Pons (tissue), 1 donor: Measurements from ENCODE around the gene AGTRAP.

Experiments used
- DNase-seq: peaks from one replicate; pipeline ENCODE4 v3.0.0-alpha.2; 2016; ENCODE audit warnings: low spot score

AGTRAP gene

DNA sequence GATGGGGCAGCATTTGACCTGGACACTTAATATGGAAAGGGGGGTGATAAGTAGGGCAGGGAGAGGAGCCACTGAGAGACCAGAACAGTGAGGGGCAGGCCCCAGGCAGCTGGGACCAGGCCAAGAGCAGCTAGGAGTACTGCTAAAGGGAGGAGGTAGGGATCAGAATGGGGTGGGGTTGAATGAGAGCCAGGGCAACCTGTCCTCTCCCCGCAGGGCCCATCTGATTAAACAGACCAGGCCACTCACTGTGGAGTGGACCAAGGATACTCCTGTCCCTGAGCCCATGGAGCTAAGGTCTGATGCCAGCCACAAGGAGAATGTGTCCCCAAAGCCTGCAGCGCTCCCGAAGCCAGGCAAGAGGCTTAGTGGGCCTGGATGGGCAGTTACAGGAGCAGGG, 28.2 kb downstream of the AGTRAP start:
- DNase-seq: no peak

GRCh38 chr1:11764519-11764918, 28.6 kb downstream of the AGTRAP start:
- DNase-seq: no peak

DNA sequence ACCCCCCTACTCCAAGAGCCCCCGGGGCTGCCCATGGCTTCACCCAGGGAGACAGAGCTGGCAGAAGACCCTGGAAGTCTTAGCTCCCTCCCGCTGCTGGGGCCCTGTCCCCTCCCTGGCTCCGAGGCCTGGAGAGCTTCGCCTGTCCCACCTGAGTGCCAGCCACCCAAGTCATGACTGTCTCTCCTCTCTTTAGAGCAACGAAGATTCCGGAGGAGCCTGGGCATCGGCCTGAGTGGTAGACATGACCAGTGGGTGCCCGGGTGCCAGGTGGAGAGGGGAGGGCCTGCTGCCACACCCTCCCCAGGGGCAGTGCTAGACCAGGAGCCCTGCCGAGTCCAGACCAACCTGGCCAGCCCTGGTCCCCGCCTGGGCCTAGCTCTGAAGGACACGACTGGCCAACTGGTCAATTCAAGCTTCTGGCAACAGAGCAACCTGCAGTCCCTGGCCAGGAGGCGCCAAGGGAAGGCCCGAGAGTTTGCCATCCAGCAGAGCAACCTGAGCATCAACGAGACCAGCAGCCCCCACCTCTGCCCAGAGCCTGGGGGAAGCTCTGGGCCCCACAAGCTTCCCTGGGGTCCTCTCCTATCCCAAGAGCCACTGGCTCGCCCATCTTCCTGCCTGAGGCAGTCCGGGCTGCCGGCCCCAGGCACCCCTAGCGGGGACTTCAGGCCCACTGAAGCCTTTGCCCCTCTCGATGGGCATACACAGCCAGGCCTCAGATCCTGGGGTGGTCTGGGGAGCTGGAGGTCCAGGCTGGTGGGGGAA, 29.9 kb downstream of the AGTRAP start:
- no peak for DNase-seq

GRCh38 chr1:11766429-11766776, 30.5 kb downstream of the AGTRAP start:
- DNase-seq: no peak

- DNase-seq: no peak
Observed at GRCh38 chr1:11767922-11768704, 32.2 kb downstream of the AGTRAP start.

- DNase-seq: no peak
Observed at GRCh38 chr1:11768821-11769220, 32.9 kb downstream of the AGTRAP start.

GRCh38 chr1:11769274-11769673, 33.3 kb downstream of the AGTRAP start:
- no peak for DNase-seq

DNA sequence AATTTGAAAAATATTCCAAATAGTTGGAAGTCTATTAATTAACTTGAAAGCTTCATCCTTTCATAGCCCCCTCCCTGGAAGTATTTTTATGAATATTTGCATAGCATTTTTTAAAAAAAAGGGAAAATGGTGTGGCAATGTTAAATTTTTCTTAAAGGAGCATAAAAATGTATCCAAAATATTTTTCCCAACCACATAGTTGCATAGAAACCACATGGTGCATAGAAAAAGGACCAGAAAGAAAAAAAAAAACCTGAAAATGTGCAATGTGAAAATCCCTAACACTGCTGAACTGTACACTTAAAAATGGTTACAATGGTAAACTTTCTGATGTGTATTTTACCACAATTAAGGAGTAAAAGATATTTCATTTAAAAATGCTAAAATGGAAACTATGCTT, 34.1 kb downstream of the AGTRAP start:
- DNase-seq: no peak

GRCh38 chr1:11771481-11772043, 35.6 kb downstream of the AGTRAP start:
- DNase-seq: no peak

DNA sequence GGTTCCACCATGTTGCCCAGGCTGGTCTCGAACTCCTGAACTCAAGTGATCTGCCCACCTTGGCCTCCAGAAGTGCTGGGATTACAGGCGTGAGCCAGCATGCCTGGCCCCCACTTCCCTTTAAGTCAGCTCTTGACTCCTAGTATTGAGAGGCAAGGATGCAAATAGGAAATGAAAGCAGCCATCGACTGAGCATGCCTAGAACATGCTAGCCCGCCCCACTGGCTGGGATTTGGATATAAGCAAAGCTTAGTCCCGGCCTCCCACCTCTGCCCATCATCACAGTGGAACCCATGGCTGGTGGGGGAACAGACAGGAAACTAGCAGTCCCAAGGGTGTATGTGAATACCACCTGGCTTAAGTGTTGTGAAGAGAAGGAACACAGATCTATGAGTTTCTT, 36.5 kb downstream of the AGTRAP start:
- DNase-seq: no peak

DNA sequence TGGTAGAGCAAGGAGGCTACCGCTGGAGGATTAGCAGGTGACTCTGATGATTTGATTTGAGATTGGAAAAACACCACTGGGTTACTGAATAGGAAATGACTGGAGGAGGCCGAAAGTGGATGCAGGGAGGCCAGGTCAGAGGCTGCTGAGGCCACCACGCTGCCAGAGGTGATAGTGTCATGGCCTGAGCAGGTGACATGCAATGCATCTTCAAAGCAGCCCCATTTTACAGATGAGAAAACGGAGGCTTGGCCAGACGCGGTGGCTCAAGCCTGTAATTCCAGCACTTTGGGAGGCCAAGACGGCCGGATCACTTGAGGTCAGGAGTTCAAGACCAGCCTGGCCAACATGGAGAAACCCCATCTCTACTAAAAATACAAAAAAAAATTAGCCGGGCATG, 38.8 kb downstream of the AGTRAP start:
- DNase-seq: no peak

- DNase-seq: no peak
Observed at GRCh38 chr1:11777658-11778322, 41.9 kb downstream of the AGTRAP start.

- DNase-seq: no peak
Observed at GRCh38 chr1:11778336-11778735, 42.4 kb downstream of the AGTRAP start.

- no peak for DNase-seq
Observed at GRCh38 chr1:11778844-11779623, 43.1 kb downstream of the AGTRAP start.

GRCh38 chr1:11779715-11780379, 43.9 kb downstream of the AGTRAP start:
- no peak for DNase-seq

DNA sequence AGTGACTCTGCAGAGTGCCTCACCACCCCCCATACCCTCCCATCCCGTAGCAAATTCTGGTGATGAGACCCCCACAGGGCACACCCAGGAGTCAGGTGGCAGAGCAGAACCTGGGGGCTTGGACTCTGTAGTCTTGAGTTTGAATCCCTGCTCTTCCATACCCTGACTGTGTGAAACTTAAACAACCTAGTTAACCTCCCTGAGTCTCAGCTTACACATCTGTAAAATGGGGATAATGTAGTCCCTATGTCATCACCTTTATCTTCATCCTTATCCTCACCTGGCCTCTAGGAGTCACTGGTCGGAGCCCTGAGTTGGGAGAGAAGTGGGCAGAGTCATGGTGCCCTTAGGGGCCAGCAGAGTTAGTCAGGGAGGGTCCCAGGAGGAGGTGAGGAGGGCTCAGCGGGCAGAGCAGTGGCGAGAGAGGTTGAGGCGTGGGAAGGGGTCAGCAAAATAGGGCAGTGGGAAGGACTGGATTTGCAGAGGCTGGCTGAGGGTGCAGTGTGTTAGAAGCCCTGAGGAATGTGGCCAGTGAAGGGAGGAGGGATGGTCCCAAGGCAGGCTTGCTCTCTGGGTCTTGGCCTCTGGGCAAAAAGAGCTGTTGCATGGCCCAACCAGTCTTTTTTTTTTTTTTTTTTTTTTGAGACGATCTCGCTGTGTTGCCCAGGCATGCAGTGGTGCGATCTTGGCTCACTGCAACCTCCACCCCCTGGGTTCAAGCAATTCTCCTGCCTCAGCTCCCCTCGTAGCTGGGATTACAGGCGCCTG, 44.6 kb downstream of the AGTRAP start:
- DNase-seq: no peak

- no peak for DNase-seq
Observed at GRCh38 chr1:11781297-11781696, 45.4 kb downstream of the AGTRAP start.

DNA sequence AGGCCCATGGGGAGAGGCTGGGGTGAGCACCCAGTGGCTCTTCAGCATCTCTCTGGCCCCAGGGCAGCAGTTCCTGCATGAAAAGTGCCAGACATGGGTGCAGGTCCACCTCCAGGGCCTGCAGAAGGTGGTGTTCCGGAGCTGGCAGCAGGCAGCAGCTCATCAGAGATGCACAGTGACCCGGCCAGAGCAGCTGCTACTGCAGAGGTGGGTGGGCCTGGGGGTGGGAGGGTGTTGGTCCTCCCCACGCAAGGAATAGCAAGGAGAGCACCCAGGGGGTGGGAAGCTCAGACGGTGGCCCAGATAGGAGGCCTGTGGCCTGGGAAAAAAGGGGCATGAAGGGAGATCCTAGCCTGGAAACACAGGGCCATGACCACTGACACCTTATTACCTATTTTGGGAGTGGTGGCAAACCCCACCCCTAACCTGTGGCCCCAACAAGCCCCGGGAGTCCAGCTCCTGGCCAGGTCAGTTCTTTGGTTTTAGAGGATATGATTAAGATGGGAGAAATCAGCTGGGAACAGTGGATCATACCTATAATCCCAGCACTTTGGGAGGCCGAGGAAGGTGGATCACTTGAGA, 46.3 kb downstream of the AGTRAP start:
- no peak for DNase-seq

- DNase-seq: no peak
Observed at GRCh38 chr1:11783556-11783955, 47.6 kb downstream of the AGTRAP start.
